HG03025 (cell line): ENCODE results near the gene KCNT2.
"Not testable (repeated sequence)": the region's sequence is repeated elsewhere in the genome, so short reads cannot be mapped to it uniquely, and the experiment has no call there.

Experiments
- ATAC-seq: cut with Tn5 transposase; IDR thresholded peaks from one replicate; pipeline ENCODE4 v1.9.1; 2021; ENCODE audit warnings: mild to moderate bottlenecking, moderate library complexity; ENCODE audit not compliant: unreplicated experiment, low FRiP score

KCNT2 gene

DNA sequence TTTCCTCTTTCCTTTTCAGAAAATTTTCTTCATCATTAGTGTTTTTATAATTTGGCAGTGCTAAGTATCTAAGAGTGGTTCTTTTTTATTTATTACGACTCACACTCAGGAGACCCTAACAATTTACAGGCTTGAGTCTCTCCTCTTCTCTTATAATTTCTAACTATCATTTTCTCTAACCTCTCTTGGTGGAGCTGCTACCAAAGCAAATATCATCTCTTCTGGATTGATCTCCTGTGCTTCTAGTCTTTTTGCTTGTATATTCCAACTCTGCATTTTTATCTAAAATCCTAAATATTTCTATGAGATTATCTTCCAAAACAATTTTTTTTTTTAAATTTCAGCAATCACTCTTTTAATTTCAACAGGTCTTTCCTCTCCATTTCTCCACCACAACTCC, 250.3 kb downstream of the KCNT2 start:
- ATAC-seq, result no peak

DNA sequence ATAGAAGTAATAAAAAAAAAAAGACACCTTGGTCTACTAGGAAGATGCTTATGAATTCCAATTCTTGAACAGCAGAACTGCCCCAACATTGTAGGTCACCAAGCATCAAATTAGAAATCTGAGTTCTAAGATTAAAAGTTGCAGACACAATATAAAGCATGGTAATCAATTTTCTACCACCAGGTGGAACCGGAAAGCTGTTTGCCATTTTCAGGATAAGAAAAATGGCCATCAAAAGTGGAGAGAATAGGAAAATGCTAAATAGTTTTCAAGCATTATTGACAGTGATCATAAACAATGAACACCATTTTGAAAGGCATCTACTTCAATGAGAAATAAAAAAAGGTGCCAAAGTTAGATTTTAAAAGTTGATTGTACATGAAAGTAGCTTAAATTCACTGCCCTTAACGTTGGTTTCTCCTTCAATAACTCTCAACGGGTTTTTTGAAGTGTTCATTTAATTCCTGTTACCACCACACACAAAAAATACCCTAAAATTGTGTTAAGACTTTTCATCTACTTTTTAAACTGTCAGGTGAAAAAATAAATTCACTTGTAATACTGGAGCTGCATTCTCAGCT, 252.9 kb downstream of the KCNT2 start:
- ATAC-seq, result no peak

DNA sequence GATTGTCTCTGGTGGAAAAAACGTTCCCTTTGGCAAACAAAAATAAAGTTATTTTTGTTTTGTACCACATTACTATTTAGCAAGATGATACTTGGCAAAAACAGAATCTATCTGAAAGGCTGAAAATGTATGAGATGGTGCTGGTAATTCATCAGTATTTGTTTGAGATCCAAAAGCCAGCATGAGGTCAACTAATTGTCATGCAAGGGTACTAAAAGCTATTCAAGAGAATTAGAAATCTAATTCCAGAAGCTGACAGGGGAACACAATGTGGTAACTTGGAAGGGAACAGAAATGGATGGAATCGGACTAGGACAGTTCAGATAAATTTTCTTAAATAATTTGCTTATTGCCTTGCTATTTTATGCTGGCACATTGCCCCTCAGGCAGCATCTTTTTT, 263.8 kb downstream of the KCNT2 start:
- ATAC-seq, result no peak

DNA sequence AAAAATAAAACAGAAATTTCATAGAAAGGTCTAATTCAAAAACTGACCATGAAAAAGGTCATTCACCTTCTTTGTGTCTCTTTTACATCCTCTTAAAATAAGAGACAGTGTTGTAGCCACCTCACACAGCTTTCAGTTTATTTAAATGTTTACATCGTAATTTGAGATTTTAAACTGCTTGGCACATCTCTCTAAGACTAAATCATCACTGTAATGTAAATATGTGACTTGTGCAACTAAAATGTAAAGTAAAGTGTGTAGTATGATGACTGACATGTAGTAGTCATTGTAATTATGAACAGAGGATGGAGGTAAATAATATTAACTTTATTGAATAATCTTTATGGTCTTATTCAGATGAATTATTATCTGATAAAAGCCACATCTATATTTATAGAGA, 283.9 kb downstream of the KCNT2 start:
- ATAC-seq, result no peak

DNA sequence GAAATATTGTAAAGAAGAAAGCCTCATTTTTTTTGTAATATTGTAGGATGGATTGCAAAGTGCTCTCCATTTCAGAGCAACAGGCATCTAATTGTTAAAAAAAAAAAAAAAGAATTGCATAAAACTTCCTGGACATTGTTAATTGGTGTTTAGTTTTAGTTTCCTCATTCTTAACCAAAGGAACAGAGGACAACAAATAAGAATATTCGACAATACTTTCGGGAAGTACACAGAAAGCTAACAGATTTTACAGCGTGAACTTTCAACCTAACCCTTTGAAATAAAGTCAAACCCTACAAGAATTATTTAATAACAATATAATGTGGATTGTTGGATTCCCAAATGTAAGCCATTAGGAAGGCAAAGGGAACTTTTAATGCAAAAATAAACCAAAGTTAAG, 284.4 kb downstream of the KCNT2 start:
- no peak for ATAC-seq

DNA sequence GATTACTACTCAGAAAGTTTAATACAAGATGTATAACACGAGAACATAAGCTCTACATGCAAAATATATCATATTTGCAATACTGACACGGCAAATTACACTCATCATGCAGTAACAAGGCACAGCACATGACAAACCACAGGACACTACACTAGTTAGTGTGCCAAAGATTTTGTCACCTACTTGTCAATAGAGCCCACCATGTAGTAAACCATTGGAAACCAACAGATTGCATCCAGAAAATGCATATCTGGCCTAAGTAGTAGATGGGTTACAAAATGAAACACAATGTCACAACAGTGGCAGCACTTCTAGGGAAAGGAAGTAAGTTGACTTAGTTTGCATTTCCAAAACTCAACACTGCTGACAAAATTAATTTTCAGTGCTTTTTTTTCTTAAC, 288.9 kb downstream of the KCNT2 start:
- no peak for ATAC-seq

DNA sequence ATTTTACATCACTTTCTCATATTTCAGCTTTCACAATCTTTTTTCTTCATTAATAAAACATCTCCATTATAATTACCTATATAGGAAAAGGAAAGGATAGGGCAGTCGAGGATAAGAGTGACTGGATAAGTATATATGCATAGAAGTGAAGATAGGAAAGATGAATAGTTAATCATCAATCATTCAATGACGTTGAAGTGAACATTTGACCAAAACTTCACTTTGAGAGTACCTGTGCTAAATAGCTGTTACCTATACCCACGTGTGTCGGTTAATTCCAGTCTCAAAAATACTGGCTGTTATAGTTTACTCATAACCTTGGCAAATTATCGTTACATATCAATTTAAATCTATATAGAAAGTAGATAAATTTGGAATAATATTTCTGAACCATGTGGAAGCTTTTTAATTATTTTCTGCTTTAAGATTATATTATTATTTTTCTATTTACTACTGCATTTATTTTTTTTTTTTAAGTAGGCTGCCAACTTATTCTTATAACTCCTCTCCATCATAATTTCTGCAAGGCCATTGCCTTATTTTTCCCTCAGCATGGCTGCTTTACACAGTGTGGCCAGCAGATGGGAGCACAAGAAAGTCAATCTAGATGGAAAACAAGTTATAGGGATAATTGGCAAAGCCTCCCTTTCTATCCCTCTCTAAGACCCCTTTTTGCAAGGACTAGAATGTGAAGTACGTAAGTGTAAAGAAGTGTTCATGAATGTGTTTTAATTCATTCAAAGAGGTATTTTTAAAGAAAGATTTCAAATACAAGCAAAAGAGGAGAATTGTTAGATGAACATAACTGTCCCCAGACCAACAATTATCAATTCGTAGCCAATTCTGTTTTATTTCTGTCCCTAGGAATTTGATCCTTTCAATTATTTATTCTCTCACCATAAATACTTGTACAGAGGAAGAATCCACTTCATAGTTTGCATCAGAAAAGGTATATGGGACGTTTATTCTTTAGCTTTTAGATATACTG, 290.4 kb downstream of the KCNT2 start:
- ATAC-seq, result no peak

DNA sequence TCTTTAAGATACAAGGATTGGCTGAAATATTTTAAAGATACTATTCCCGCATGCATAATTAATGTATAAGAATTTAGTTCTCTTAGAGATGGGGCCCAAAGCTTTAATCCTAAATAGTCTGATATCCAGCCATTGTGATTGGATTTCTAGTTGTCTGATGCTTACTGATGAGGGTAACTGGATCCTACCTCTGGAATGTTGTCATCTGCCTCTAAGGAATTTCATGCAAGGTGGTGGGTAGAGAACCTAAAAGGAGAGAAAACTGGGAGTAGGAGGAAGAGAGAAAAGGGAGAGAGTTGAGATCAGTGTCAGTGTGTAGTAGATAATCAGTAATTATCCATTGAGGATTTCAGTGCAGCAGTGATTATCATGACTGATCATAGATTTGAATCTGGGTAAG, 295.5 kb downstream of the KCNT2 start:
- no peak for ATAC-seq

DNA sequence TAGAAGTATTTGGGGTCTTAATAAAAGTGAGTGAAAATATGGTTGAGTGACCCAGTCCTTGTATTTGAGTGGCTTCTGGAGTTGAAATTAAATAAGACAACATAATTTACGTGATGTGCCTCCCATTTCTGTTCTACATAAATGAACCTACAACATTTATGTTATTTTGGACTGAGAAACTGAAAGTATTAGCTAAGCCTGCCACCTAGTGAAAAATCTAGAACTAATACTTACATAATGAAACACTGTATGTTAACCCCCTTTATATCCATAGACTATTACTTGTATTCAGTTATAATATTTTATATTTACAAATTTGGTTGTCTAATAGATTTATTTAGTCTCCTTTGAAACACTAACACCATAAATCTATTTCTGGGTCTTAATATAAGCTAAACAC, 298.9 kb downstream of the KCNT2 start:
- ATAC-seq, result no peak

DNA sequence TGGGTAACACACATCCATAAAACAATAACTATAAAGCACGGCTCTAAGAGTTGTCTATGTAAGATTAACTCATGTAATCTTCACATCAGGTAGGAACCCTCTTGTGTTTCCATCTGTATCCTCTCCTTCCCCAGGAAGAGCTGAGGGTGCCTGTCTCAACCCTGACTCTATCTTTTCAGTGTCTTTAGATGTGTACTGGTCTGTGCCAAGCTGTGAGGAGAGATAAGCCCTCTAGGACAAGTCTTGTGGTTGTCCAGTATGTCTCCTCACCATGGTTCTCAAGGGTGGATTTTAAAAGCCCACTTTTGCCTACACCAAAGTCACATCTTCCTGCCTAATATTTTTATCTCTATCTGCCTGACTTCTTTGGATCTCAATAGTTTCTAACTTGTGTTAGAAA, 300.1 kb downstream of the KCNT2 start:
- ATAC-seq, result no peak

DNA sequence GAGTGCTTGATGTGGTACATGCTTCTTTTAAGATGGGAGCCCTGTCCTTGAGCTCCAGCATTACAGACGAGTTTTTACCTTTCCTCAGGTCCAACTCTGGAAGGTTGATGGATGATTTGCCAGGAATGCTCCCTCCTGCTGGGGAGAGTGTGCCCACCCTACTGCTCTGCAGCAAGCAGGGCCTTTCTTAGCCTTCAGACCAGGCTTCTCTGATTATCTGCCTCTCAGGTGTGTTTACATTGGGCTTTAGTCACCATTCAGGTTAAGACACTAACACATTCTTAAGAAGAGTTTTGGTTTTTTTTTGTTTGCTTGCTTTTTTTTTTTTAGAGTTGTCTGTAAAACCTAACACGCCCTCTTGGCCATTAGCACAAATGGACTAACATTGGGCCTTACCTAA, 301.8 kb downstream of the KCNT2 start:
- ATAC-seq, result no peak

DNA sequence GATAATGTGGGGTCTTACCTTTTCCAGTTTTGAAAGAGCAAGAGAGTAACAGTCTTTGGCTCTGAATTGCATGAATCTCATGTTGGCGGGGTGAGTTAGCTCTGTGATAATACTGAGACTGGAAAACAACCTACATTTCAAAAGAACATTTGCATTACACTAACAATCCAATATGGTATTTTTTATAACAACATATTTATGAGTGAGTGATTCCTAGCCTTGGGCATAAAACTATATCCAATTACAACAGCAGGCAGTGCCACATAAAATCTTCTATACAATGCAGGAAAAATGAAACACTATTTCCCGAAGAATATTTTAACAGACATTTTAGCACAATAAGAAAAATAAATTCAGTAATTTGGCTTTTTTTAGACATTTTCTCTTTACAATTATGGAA, 303.0 kb downstream of the KCNT2 start:
- ATAC-seq, result no peak

DNA sequence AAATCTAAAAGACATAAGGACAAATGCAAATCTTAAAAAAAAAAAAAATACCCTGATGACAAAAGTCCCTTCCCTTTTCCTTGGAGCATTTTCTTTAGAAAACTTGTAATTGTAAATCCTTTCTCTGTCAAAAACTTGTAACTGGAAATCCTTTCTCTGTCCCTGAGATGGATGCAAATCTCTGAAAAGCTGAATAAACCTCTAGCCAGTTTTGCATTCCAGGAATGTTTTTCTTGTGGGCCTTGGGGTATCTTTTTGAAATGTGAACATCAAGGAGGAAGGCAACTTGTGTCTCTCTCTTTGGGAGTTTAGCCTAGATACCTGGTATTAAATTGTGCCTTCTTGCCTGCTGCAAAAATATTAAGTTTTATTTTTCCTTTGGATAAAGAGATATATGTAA, 305.3 kb downstream of the KCNT2 start:
- no peak for ATAC-seq

DNA sequence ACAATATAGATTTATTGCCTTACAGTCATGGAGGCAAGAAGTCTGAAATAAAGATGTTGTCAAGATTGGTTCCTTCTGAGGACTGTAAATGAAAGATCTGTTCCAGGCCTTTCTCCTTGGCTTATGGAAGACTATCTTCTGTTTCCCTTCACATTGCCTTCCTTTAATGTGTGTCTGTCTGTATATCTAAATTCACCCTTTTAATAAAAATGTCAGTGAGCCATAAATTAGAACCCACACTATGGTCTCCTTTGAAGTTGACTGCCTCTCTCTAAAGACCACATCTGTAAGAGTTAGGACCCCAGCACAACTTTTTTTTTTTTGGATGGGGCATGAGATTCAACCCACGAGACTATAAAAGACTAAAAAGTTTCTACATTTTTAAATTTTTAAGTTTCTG, 305.8 kb downstream of the KCNT2 start:
- ATAC-seq, result no peak

DNA sequence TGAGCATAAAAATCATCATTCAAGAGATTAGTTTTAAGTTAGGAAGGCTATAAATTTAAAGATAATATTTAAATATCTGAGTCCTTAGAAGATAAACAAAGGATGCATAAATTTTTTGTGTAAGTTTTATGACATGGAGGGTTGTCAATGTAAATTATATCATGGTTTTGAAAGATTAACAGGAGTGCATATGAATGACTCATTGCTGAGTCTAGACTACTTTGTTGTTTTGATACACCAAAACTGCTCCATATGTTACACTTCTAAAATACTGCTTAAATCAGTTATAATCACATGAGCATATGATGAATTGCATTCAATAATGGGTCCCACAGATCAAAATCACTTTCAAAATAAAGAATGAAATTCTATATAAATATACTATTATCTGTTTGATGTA, 312.5 kb downstream of the KCNT2 start:
- ATAC-seq, result no peak

DNA sequence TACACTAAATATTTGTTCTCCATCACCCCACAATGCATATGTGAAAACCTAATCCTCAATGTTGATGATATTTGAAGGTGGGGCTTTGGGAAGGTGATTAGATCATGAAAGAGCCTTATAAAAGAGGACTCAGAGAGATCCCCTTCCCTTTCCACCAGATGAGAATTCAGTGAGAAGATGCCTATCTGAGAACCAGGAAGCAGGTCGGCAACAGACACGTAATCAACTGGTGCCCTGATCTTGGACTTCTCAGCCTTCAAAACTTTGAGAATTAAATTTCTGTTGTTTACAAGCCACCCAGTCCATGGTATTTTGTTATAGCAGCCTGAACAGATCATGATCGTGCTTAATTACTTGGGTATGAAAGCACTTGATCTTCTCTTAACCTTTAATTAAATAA, 329.4 kb downstream of the KCNT2 start:
- ATAC-seq, result no peak

DNA sequence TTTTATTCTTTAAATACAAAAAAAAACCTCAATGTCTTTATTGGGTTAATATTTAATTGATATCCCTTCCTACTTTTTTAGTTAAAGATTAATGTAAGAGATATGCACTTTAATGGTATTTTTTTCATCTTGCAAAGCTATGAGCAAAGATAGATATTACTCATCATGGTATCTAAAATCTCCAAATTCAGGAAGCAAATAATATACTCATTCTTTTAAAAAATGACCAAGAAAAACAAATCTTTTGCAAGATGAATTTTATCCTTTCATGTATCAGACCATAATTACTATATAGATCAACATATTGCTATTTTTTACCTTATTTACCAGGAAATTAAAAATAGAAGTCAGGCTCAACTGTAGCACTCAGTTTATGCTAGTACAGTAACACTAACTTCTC, 330.4 kb downstream of the KCNT2 start:
- ATAC-seq, result no peak

DNA sequence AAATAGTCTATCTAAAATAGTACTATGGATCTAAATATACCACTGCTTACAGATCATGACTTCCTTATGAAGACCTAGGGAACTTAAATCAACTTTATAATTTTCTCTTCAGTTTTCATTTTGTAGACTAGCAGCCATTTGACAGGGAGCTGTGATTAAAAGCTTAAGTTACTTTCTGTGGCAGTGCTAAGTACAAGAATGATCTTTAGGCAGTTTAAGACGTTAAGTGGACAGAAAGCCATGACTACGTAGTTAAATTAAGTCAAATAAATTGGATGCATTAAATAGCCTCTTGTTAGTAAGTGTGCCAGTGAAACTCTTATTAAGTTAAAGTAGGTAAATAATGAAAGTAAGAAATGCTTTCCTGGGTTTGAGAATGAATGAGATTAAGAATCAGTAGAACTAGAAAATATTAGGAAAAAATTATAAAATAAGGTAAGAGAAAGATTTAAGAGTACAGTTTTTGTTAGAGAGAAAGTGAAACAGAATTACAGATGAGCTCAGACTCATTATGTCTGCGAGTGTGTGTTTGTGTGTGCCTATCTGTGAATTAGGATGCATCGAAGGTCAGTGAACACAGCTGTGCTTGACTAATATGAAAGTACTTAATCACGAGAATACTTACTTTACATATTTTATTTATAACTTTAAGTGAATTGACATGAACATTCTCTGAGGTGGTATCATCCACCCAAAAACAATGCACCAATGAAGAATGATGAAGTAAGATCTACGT, 336.9 kb downstream of the KCNT2 start:
- no peak for ATAC-seq

DNA sequence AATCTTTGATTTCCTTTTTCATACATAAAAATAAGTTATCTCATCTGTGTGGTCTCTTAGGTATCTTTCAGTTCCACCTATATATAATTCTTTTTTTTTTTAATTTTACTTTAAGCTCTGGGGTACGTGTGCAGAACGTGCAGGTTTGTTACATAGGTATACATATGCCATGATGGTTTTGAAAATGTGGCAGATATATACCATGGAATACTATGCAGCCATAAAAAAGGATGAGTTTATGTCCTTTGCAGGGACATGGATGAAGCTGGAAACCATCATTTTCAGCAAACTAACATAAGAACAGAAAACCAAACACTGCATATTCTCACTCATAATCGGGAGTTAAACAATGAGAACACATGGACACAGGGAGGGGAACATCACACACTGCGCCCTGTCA, 345.2 kb downstream of the KCNT2 start:
- not testable (repeated sequence) for ATAC-seq

DNA sequence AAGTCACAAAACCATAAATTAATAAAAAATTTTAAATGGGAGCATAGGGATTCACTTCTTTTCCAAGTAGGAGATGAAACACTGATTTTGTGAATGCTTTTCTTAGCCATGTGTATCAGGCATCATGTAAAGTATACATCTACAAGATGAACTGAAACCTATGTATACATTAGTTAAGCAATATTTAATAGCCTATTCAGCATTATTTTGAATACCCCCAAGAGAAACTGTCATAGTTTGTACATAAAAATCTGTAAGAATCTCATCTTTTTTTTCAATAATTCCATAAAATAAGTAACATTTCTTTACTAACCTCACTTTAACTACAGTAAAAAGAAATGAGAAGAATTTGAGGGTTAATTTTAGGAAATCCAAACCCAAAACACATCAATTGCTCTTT, 348.0 kb downstream of the KCNT2 start:
- no peak for ATAC-seq

DNA sequence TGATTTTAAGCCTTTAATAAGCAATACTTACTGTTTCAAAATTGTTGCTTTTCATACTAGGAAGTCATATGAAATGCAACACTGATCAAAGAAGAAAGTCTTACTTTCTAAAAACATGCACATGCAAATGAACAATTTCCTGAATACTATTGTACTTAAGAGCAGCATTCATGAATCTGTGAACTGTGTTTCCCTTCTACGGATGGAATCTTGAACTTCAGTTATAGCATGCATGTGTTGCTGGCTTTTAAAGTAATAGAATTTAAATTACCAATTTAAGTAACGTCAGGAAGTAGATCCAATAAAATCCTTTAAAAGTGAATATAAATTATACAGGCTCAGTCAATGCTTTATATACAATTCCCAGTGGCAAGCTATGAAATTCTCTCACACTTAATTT, 348.9 kb downstream of the KCNT2 start:
- ATAC-seq, result no peak
